AG04450 (cell line): ENCODE measurements around the gene DPH2. TPM values are rescaled to one million over a fixed set of nuclear protein-coding genes. Genes with fewer than 3 reads are reported as not detected.

ENCODE experiments used
- CTCF ChIA-PET: fragments of 300-600, 350-600 bp; formaldehyde crosslinking; extraction: SDS; loops from one replicate; lab custom pipeline; 2022; ENCODE audit warnings: antibody characterized with exemption, inconsistent platforms; lab: Charles Lee
- POLR2A ChIA-PET: fragments of 350-600 bp; formaldehyde crosslinking; extraction: SDS; loops from one replicate; lab custom pipeline; 2021; ENCODE audit warnings: antibody characterized with exemption, inconsistent platforms; lab: Yijun Ruan, JAX
- DNase-seq: peaks from one replicate; pipeline ENCODE4 v3.0.0-alpha.2; 2011; ENCODE audit warnings: low read depth, low spot score
- H3K27ac ChIP-seq: one replicate; pipeline ENCODE4 v1.5.1; 2012; ENCODE audit warnings: low read depth, low read length, control low read depth
- H3K27me3 ChIP-seq: one replicate; pipeline ENCODE4 v1.6.0; 2012; ENCODE audit warnings: low read length; ENCODE audit not compliant: control insufficient read depth, insufficient read depth
- H3K4me3 ChIP-seq: 2 replicates; pipeline ENCODE4 v1.5.1; 2011; ENCODE audit warnings: mild to moderate bottlenecking, low read depth, low read length, control low read depth
- H3K9me3 ChIP-seq: 2 replicates; pipeline ENCODE4 v1.5.1; 2012; ENCODE audit warnings: low read length; ENCODE audit not compliant: control insufficient read depth, insufficient read depth
- polyA plus RNA-seq: library from polyadenylated mRNA; depleted of rRNA; stranded (reverse); fragments of >200 nt; gene quantifications from 2 replicates; pipeline ENCODE4 v1.2.3, GENCODE V29; 2011
- TF ChIP-seq, protein P1 (sequence below): IDR thresholded peaks from 2 replicates; pipeline ENCODE4 v1.5.1; 2011; ENCODE audit warnings: low read depth, low read length, control low read depth, inconsistent platforms

Gene DPH2
- polyA plus RNA-seq, 1 experiment = 17.9 TPM

DNA sequence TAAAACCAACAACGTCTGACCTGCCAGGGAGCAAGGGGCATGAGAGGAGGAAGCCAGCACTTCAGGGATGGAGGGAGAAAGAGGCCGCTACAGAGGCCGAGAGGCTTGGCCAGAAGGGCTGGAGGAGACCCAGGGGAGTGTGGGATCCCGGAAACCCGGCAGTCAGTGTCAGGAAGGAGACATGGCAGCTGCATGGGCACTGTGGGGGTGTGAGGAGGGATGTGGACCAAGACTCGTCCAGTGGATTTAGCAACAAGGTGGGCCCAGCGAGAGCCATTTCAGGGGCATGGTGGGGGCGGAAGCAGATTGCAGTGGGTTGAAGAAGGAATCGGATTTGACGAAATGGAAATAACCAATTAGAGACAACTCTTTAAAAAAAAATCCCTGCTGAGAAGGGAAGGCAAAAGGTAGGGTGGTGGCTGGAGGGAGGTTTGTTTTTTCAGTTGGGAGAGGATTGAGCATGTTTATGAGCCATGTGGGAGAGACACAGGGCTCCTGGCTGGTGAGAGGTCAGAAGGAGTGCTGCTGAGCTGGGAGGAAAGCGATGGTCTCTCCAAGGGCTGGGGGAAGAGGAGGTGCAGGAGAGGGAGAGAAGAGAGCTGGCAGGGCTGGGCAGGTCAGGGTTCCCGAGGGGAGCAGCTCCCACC, 13.6 kb downstream of the DPH2 start:
- CTCF ChIA-PET = no interaction called here
- POLR2A ChIA-PET = no interaction called here
- DNase-seq = no peak

DNA sequence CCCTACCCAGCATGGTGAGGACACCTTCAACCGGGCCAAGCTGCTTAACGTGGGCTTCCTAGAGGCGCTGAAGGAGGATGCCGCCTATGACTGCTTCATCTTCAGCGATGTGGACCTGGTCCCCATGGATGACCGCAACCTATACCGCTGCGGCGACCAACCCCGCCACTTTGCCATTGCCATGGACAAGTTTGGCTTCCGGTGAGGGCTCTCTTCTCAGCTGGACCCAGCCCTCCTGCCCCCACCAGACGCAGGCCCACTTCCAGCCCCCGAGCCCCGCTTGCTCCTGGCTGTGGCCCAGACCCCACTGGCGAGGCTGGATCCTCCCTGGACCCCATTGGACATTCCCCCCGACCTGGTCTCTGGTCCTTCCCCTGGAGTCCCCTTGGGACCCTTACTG, 15.0 kb downstream of the DPH2 start:
- no peak for DNase-seq
- ChIA-PET POLR2A (no interaction called here), CTCF (no interaction called here)
- H3K27me3 ChIP-seq = no peaks in the 10 kb centered on the region
- TF ChIP-seq, protein P1, sequence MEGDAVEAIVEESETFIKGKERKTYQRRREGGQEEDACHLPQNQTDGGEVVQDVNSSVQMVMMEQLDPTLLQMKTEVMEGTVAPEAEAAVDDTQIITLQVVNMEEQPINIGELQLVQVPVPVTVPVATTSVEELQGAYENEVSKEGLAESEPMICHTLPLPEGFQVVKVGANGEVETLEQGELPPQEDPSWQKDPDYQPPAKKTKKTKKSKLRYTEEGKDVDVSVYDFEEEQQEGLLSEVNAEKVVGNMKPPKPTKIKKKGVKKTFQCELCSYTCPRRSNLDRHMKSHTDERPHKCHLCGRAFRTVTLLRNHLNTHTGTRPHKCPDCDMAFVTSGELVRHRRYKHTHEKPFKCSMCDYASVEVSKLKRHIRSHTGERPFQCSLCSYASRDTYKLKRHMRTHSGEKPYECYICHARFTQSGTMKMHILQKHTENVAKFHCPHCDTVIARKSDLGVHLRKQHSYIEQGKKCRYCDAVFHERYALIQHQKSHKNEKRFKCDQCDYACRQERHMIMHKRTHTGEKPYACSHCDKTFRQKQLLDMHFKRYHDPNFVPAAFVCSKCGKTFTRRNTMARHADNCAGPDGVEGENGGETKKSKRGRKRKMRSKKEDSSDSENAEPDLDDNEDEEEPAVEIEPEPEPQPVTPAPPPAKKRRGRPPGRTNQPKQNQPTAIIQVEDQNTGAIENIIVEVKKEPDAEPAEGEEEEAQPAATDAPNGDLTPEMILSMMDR = no peak
- no peaks in the 10 kb centered on the region for H3K9me3 ChIP-seq
- no peak overlapping the region for H3K27ac ChIP-seq
- H3K4me3 ChIP-seq = no peak overlapping the region

More for the DNA sequence above, 13.6 kb downstream of the DPH2 start:
- Histone ChIP-seq H3K9me3 (no peaks in the 10 kb centered on the region; the same call in 1 of the 2 replicates), H3K27ac (no peak overlapping the region), H3K4me3 (no peak overlapping the region), H3K27me3 (no peaks in the 10 kb centered on the region)
- TF ChIP-seq, protein P1 = no peak

DNA sequence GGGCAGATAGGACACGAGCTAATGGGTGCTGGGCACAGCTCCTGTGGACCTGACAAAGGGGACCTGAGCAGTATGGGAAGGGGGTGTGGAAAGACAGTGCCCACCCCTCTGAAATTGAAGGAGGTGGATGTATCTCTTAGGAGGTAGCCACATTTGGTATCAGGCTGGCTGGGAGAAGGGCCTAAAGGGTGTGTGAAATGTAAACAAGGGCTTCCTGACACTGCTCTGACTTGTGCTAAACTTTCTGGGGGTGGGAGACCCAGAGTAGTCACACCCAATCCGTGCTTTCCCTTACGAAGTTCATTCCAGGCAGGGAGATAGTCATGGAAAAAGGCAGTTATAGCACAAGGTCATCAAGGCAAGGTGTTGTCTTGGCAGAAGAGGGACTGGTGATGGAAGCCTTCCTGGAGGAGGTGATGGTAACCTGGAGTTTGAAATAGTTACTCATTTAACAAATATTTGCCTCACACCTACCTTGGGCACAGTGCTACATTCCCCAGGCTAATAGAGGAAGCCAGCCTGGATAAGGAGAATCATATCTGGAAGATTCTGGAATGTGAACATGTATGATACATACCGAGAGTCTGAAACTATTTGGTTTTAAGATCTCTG, 16.3 kb downstream of the DPH2 start:
- Histone ChIP-seq H3K27me3 (no peaks in the 10 kb centered on the region), H3K9me3 (no peaks in the 10 kb centered on the region), H3K27ac (no peak overlapping the region), H3K4me3 (no peak overlapping the region)
- POLR2A ChIA-PET = interaction anchor here (1.5 kb wide), 1 partner anchor 11 kb away, joined by 4 read pairs; the partner anchor contains the start of gene ATP6V0B
- DNase-seq = no peak
- CTCF ChIA-PET = no interaction called here
- TF ChIP-seq, protein P1 = no peak

DNA sequence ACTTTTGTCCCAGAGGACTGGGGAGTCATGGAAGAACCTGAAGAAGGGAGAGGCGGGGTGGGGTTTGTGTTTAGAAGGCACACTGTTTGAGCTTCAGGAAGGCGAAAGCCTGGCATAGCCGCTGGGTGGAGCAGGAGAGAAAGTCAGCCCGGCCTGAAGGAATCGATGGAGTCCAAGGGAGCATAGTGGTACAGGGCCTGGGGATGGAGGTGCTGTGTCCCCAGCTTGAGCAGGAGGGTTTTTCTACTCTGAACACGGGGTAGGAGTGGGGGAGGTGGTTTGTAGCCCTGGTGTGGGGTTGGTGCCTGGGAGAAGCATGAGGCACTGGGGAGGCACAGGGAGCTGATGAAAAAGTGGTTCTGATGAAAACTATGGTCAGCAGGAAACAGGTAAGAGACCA, 16.9 kb downstream of the DPH2 start:
- Histone ChIP-seq H3K4me3 (no peak overlapping the region), H3K27me3 (no peaks in the 10 kb centered on the region), H3K9me3 (no peaks in the 10 kb centered on the region), H3K27ac (no peak overlapping the region)
- ChIA-PET CTCF (interaction anchor here (0.6 kb wide), 1 partner anchor 334 kb away, joined by 3 read pairs; no protein-coding TSS in a partner anchor), POLR2A (interaction anchor here (1.5 kb wide), 1 partner anchor 12 kb away, joined by 4 read pairs; the partner anchor contains the start of gene ATP6V0B)
- TF ChIP-seq, protein P1 = no peak
- no peak for DNase-seq
